NCI-H187 (cell line): ENCODE results near the gene ITPKB.

Source experiments
- DNase-seq, 2 experiments: peaks; one replicate each; lab custom pipeline; 2025; lab: John Stamatoyannopoulos, UW

The ITPKB gene

GRCh38 chr1:226704169-226704937 lies 34.7 kb downstream of the ITPKB start:
- DNase-seq: no peak

GRCh38 chr1:226702957-226703831 lies 35.9 kb downstream of the ITPKB start:
- peak in 1 of 2 experiments; percentile 24 for DNase-seq

- DNase-seq: no peak
Measured at GRCh38 chr1:226702318-226702956, 36.6 kb downstream of the ITPKB start.

- no peak for DNase-seq
Measured at GRCh38 chr1:226700861-226701260, 38.2 kb downstream of the ITPKB start.

GRCh38 chr1:226699166-226699565 lies 39.9 kb downstream of the ITPKB start:
- DNase-seq: no peak

- no peak for DNase-seq
Measured at GRCh38 chr1:226698659-226699058, 40.4 kb downstream of the ITPKB start.

- DNase-seq: no peak
Measured at GRCh38 chr1:226697929-226698544, 41.0 kb downstream of the ITPKB start.

- no peak for DNase-seq
Measured at GRCh38 chr1:226697151-226697928, 41.7 kb downstream of the ITPKB start.

- no peak for DNase-seq
Measured at GRCh38 chr1:226696547-226696946, 42.5 kb downstream of the ITPKB start.

- no peak for DNase-seq
Measured at GRCh38 chr1:226695335-226695900, 43.7 kb downstream of the ITPKB start.

GRCh38 chr1:226692823-226693222 lies 46.3 kb downstream of the ITPKB start:
- DNase-seq: no peak

- no peak for DNase-seq
Measured at GRCh38 chr1:226692051-226692792, 46.9 kb downstream of the ITPKB start.

GRCh38 chr1:226691247-226691646 lies 47.8 kb downstream of the ITPKB start:
- DNase-seq: no peak

GRCh38 chr1:226690460-226690982 lies 48.6 kb downstream of the ITPKB start:
- no peak for DNase-seq

- no peak for DNase-seq
Measured at GRCh38 chr1:226688808-226689207, 50.3 kb downstream of the ITPKB start.

- DNase-seq: no peak
Measured at GRCh38 chr1:226688056-226688748, 50.9 kb downstream of the ITPKB start.

GRCh38 chr1:226687426-226687825 lies 51.7 kb downstream of the ITPKB start:
- no peak for DNase-seq

- DNase-seq: no peak
Measured at GRCh38 chr1:226686440-226687425, 52.3 kb downstream of the ITPKB start.
